GM10266 (cell line): ENCODE data around the gene S1PR4.

Source experiments
- DNase-seq: peaks from one replicate; pipeline ENCODE4 v3.0.0; 2012; ENCODE audit errors: extremely low spot score
- CTCF ChIP-seq: IDR thresholded peaks from 2 replicates; pipeline ENCODE4 v1.5.1; 2012; ENCODE audit warnings: mild to moderate bottlenecking, low read depth; ENCODE audit not compliant: control insufficient read depth, insufficient read depth; ENCODE audit errors: missing control alignments

The S1PR4 gene

GRCh38 chr19:3224346-3225168, 46.0 kb downstream of the S1PR4 start, which contains the start of gene CELF5:
TSS of gene CELF5 (plus strand) at chr19:3224661. CDS start at chr19:3224740, 79 bp downstream.
- DNase-seq, result peak; percentile 92
- peak; percentile 78 for TF ChIP-seq CTCF

- no peak for TF ChIP-seq CTCF
- DNase-seq, result peak; percentile 24
These were observed 46.6 kb downstream of the S1PR4 start for GRCh38 chr19:3225169-3225485.

- peak; percentile 30 for DNase-seq
- TF ChIP-seq CTCF, result no peak
These were observed 47.1 kb downstream of the S1PR4 start for GRCh38 chr19:3225677-3226093.

GRCh38 chr19:3227054-3227626, 48.6 kb downstream of the S1PR4 start:
- TF ChIP-seq CTCF, result no peak
- DNase-seq, result peak; percentile 43

- TF ChIP-seq CTCF, result no peak
- no peak for DNase-seq
These were observed 50.8 kb downstream of the S1PR4 start for GRCh38 chr19:3229346-3229743.
